ENCODE measurements around the gene STK32C.

- no peak for TF ChIP-seq CTCF (IDR thresholded peaks at IDR 0.05)
- TF ChIP-seq POLR2AphosphoS5 (IDR thresholded peaks at IDR 0.05) = no peak
- TF ChIP-seq EP300 (IDR thresholded peaks at IDR 0.05) = no peak
- TF ChIP-seq POLR2A (IDR thresholded peaks at IDR 0.05) = no peak
These were observed 59.1 kb downstream of the STK32C start for GRCh38 chr10:132248455-132249225.

Data from upper lobe of left lung (tissue), 4 donors.